Keratinocyte (primary cell): ENCODE measurements around the gene MIB2. TPM values are rescaled to one million over a fixed set of nuclear protein-coding genes. Genes with fewer than 3 reads are reported as not detected.

Source experiments
- DNase-seq: peaks from one replicate; pipeline ENCODE4 v3.0.0-alpha.2; 2011; ENCODE audit warnings: low read depth, missing footprints, low spot score
- FAIRE-seq: peaks from 2 replicates; lab custom pipeline; 2011; peaks lifted over from hg19 to GRCh38; lab: Jason Lieb, UNC
- H2AFZ ChIP-seq: 2 replicates; pipeline ENCODE4 v1.6.0; 2012; ENCODE audit warnings: low read length, control low read depth, inconsistent platforms; ENCODE audit not compliant: control insufficient read depth
- H3K27ac ChIP-seq: 2 replicates; pipeline ENCODE4 v1.5.1; 2011; ENCODE audit warnings: low read length; ENCODE audit not compliant: control insufficient read depth, insufficient read depth
- H3K27me3 ChIP-seq: 3 replicates; pipeline ENCODE4 v1.6.0; 2011; ENCODE audit warnings: low read length; ENCODE audit not compliant: control insufficient read depth, insufficient read depth; ENCODE audit errors: extremely low read depth
- H3K36me3 ChIP-seq, 2 experiments: 2 replicates in 1 of 2; 3 replicates in 1 of 2; pipeline ENCODE4 v1.5.1; 2011; ENCODE audit warnings: low read length in 2 of 2, mild to moderate bottlenecking in 1 of 2; ENCODE audit not compliant: control insufficient read depth in 2 of 2, insufficient read depth in 2 of 2; ENCODE audit errors: extremely low read depth in 1 of 2
- H3K4me1 ChIP-seq: 3 replicates; pipeline ENCODE4 v1.5.1; 2011; ENCODE audit warnings: low read length; ENCODE audit not compliant: control insufficient read depth, insufficient read depth; ENCODE audit errors: extremely low read depth
- H3K4me2 ChIP-seq: 3 replicates; pipeline ENCODE4 v1.6.0; 2011; ENCODE audit warnings: low read depth, low read length; ENCODE audit not compliant: control insufficient read depth, insufficient read depth; ENCODE audit errors: extremely low read depth
- H3K4me3 ChIP-seq, 3 experiments: fragments of 200-600 bp in 1 of 3; sonication (generic) in 1 of 3; 2 replicates in 2 of 3; 3 replicates in 1 of 3; pipeline ENCODE4 v1.5.1; 2011 to 2016; ENCODE audit warnings: low read length in 3 of 3, mild to moderate bottlenecking in 3 of 3, control low read depth in 2 of 3, inconsistent platforms in 1 of 3, low read depth in 1 of 3, mixed read lengths in 1 of 3, mixed run types in 1 of 3, moderate library complexity in 1 of 3; ENCODE audit not compliant: control insufficient read depth in 2 of 3, insufficient read depth in 2 of 3; ENCODE audit errors: extremely low read depth in 1 of 3
- H3K79me2 ChIP-seq: 2 replicates; pipeline ENCODE4 v1.6.0; 2012; ENCODE audit warnings: low read length; ENCODE audit not compliant: control insufficient read depth, insufficient read depth
- H3K9ac ChIP-seq: 3 replicates; pipeline ENCODE4 v1.6.0; 2011; ENCODE audit warnings: low read length; ENCODE audit not compliant: control insufficient read depth, insufficient read depth; ENCODE audit errors: extremely low read depth
- H3K9me1 ChIP-seq: 3 replicates; pipeline ENCODE4 v1.6.0; 2011; ENCODE audit warnings: low read length; ENCODE audit not compliant: control insufficient read depth, insufficient read depth; ENCODE audit errors: extremely low read depth
- H3K9me3 ChIP-seq: 2 replicates; pipeline ENCODE4 v1.5.1; 2012; ENCODE audit warnings: low read depth, low read length; ENCODE audit not compliant: control insufficient read depth
- H4K20me1 ChIP-seq: 3 replicates; pipeline ENCODE4 v1.6.0; 2011; ENCODE audit warnings: low read length; ENCODE audit not compliant: control insufficient read depth, insufficient read depth; ENCODE audit errors: extremely low read depth
- EZH2 ChIP-seq: IDR thresholded peaks from one replicate; pipeline ENCODE4 v1.6.1; 2012; ENCODE audit warnings: inconsistent platforms, mild to moderate bottlenecking, low read length, moderate library complexity
- dilution Hi-C: fragments of 300-500 bp; cut with MboI; formaldehyde crosslinking; loops from one replicate; pipeline ENCODE4 v1.7.0; 2020; ENCODE audit warnings: low sequenced_read_pairs; ENCODE audit not compliant: extremely low pct_ligation_motif_present
- polyA plus RNA-seq, 5 experiments: library from polyadenylated mRNA; depleted of rRNA in 3 of 5; stranded (reverse) in 3 of 5; stranded (forward) in 1 of 5; unstranded in 1 of 5; fragments of >200 nt; gene quantifications; 1 replicate in 1 of 5; 2 replicates in 3 of 5; 3 replicates in 1 of 5; pipeline versions ENCODE4 v1.2.1 to v1.2.3, GENCODE V29; 2011 to 2012; ENCODE audit warnings: missing spikeins in 2 of 5, low read depth in 1 of 5, low replicate concordance in 1 of 5
- TF ChIP-seq, protein P1 (sequence below), 3 experiments: IDR thresholded peaks in 1 of 3; conservative IDR thresholded peaks in 1 of 3; optimal IDR thresholded peaks in 1 of 3; 2 replicates in 2 of 3; 3 replicates in 1 of 3; pipeline versions ENCODE3 to v1.5.1; 2011; ENCODE audit warnings: low read length in 3 of 3, mild to moderate bottlenecking in 3 of 3, moderate library complexity in 2 of 3, control low read depth in 1 of 3, inconsistent platforms in 1 of 3; ENCODE audit not compliant: insufficient read depth in 2 of 3; ENCODE audit errors: extremely low read depth in 1 of 3

MIB2 gene
- polyA plus RNA-seq, 1 donor (not counting 4 experiments of a cell fraction or from before 2014, with no cell fraction given): 13.9 TPM

DNA sequence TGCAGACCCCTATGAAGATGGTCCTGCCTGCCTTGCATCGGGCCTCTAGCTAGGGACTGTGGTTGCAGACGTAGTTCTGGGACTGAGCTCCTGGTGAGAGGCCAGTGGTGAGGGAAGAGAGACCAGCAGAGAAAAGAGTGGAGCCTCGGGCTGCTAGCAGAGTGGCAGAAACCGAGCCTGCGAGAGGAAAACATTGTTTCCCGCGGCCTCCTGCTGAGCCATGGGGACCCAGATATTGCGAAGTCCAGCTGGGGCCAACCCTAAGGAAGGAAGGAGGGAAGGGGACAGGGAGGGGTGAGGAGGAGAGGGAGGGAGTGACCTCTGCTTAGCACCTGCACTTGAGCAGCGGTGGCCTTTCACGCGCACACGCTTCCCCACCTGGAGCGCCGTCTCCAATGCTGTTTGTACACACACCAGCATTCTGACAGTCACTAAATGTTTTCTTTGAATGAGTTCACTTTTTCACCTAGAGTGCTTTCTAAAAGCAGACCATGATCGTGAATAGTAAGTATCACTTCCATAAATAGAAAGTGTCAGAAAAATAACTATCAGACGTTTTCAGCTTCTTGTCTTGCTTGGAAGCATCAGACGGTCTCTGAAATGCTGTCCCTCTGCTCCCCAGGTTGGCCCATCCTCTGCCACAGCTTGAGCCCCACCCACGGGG, 12.9 kb upstream of the MIB2 start:
- no peak for DNase-seq
- Histone ChIP-seq H2AFZ (no peak overlapping the region), H3K27ac (no peak overlapping the region), H3K9me1 (no peaks in the 10 kb centered on the region), H3K79me2 (no peaks in the 10 kb centered on the region), H3K4me3 (no peak overlapping the region), H3K4me2 (no peak overlapping the region), H3K9ac (no peak overlapping the region), H3K27me3 (peaks cover 11% of the 10 kb centered on the region), H3K9me3 (no peaks in the 10 kb centered on the region), H4K20me1 (no peaks in the 10 kb centered on the region), H3K4me1 (peaks cover 2% of the 10 kb centered on the region), H3K36me3 (no peaks in the 10 kb centered on the region)
- TF ChIP-seq EZH2: no peak
- TF ChIP-seq, protein P1, sequence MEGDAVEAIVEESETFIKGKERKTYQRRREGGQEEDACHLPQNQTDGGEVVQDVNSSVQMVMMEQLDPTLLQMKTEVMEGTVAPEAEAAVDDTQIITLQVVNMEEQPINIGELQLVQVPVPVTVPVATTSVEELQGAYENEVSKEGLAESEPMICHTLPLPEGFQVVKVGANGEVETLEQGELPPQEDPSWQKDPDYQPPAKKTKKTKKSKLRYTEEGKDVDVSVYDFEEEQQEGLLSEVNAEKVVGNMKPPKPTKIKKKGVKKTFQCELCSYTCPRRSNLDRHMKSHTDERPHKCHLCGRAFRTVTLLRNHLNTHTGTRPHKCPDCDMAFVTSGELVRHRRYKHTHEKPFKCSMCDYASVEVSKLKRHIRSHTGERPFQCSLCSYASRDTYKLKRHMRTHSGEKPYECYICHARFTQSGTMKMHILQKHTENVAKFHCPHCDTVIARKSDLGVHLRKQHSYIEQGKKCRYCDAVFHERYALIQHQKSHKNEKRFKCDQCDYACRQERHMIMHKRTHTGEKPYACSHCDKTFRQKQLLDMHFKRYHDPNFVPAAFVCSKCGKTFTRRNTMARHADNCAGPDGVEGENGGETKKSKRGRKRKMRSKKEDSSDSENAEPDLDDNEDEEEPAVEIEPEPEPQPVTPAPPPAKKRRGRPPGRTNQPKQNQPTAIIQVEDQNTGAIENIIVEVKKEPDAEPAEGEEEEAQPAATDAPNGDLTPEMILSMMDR (optimal IDR thresholded peaks at IDR 0.05 in 1 of 3, IDR thresholded peaks at IDR 0.05 in 1 of 3, conservative IDR thresholded peaks at IDR 0.05 in 1 of 3; ENCODE audit: extremely low read depth in 1 of 3, insufficient read depth in 2 of 3, low read length in 3 of 3): no peak
- dilution Hi-C loops: no loop called here
- no peak for FAIRE-seq

DNA sequence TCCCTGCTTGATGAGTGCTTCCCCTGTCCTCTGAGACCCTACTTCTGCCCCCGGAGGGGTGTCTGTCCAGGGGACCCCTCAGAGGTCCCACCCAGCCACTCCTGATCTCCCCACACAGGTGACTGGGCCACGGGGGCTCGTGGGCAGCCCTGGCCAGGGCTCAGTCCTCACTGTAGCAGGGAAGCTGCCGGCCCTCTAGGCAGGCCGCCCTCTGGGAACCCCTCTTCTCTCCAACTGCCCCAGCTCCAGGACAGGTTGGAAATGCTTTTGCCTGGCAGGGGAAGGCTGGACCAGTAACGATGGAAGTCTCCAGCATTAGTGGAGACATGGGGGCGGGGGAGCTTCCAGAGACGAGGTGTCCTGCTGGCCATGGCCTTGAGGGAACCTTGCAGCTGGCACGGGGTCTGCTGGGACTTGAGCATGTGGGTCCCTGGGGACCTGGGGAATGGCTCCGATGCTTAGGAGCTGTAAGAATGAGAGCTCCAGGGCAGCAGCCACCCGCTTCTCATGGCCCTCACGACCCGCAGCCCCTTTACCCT, 12.3 kb upstream of the MIB2 start:
- dilution Hi-C loops: no loop called here
- H3K9me1 ChIP-seq: no peaks in the 10 kb centered on the region
- H3K4me1 ChIP-seq: no peaks in the 10 kb centered on the region
- TF ChIP-seq EZH2: no peak
- TF ChIP-seq, protein P1 (optimal IDR thresholded peaks at IDR 0.05 in 1 of 3, IDR thresholded peaks at IDR 0.05 in 1 of 3, conservative IDR thresholded peaks at IDR 0.05 in 1 of 3; ENCODE audit: extremely low read depth in 1 of 3, insufficient read depth in 2 of 3, low read length in 3 of 3): no peak
- H4K20me1 ChIP-seq: no peaks in the 10 kb centered on the region
- no peak overlapping the region for H3K4me2 ChIP-seq
- H3K79me2 ChIP-seq: no peaks in the 10 kb centered on the region
- no peaks in the 10 kb centered on the region for H3K36me3 ChIP-seq
- H3K27ac ChIP-seq: no peak overlapping the region
- no peak overlapping the region for H3K4me3 ChIP-seq
- DNase-seq: no peak
- H3K9ac ChIP-seq: no peak overlapping the region
- H2AFZ ChIP-seq: no peak overlapping the region
- H3K9me3 ChIP-seq: no peaks in the 10 kb centered on the region
- FAIRE-seq: no peak
- peaks cover 7% of the 10 kb centered on the region for H3K27me3 ChIP-seq
